GM18907 (cell line): ENCODE results near the gene SLC25A30.

Experiments
- ATAC-seq: cut with Tn5 transposase; IDR thresholded peaks from one replicate; pipeline ENCODE4 v1.9.1; 2021; ENCODE audit warnings: mild to moderate bottlenecking, moderate library complexity; ENCODE audit not compliant: unreplicated experiment

The SLC25A30 gene, protein sequence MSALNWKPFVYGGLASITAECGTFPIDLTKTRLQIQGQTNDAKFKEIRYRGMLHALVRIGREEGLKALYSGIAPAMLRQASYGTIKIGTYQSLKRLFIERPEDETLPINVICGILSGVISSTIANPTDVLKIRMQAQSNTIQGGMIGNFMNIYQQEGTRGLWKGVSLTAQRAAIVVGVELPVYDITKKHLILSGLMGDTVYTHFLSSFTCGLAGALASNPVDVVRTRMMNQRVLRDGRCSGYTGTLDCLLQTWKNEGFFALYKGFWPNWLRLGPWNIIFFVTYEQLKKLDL

DNA sequence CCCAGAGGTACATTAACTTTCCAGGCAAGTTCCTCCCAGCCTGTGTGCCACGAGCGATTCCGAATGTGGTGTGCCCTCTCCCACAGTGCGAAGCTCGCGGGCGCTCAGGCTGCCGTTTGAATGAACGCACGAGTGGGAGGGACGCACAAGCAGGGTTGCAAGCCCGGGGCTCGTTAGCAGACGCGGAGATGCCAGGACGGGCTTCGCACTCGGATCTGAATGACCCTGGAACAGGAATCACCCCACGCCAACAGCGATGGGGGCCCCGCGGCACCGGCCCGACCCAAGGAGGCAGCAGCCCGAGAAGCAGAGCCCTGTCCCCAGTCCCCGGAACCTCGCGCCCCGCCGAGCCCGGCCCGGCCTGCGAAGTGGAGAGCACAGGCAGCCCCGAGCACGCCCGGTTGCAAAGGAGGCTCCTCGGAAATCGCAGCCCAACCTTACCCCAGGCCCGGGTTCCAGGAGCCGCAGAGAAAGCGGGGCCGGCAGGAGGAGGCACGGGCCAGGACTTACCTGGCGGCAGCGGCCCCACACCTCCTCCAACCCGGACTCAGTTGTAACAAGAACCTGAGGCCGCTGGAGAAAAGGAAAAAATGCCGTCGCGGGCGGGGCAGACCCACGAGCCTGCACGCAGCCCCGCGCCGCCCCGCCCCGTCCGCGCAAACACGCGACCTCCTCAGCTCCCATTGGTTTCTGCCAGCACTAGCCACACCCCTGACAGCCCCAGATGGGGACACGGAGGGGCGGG is at the start of gene SLC25A30:
Gene SLC25A30, minus strand, starts transcription at position 584 of the 745 bp plus-strand sequence. CDS start 6,948 bp downstream, outside the sequence.
- peak; percentile 91 for ATAC-seq

DNA sequence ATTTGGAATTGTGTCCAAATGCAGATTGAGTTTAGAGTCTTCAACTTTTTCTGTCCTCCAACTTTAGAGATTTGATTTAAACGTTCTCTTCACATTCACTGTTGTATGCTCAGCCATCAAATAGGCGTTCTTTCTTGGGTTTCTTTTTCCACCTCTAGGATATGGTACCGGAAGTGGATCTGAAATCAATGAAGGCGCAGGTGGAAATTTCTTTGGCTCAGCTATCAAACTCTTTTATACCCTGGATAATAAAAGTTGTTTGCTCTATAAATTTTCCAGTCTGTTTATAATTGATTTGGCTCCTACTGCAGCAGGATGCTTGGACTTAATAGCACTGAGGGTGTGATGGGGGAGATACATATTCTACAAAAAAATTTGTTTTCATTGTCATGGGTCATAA is 48.2 kb upstream of the SLC25A30 start:
- no peak for ATAC-seq

DNA sequence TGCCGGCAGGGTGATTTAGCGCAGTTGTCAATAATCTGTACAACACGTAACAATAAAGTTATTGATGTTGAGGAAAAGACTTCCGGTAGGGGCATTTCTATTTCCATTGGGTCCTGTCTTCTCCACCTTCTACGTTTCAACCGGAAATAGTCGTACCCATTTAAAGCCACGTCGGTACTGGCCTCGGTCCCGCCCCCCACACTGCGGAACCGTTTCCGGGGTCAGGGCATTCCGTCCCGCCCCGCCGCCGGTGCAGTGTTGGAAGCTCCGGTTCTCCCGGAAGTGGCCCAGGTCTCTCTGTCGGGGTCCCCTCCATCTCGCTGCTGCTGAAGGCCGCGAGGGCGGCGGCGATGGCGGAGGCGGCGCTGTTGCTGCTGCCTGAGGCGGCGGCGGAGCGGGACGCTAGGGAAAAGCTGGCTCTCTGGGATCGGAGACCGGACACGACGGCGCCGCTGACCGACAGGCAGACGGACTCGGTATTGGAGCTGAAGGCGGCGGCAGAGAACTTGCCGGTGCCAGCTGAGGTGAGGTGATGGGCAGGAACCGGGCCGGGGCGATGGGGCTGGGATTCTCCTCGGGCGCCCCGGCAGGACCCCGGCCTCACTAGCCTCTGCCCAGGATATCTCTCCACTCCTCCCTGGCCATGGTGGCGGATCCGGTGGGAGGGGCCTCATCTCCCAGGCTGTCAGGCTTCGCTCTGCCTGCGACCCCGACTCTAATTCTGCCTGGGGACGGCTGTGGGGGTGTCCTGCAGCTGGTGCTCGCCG is 46.7 kb upstream of the SLC25A30 start, which contains the start of gene COG3:
Gene COG3, plus strand, starts transcription at position 253 of the 767 bp plus-strand sequence. Its CDS starts 98 bp downstream, at position 351.
- peak; percentile 96 for ATAC-seq

DNA sequence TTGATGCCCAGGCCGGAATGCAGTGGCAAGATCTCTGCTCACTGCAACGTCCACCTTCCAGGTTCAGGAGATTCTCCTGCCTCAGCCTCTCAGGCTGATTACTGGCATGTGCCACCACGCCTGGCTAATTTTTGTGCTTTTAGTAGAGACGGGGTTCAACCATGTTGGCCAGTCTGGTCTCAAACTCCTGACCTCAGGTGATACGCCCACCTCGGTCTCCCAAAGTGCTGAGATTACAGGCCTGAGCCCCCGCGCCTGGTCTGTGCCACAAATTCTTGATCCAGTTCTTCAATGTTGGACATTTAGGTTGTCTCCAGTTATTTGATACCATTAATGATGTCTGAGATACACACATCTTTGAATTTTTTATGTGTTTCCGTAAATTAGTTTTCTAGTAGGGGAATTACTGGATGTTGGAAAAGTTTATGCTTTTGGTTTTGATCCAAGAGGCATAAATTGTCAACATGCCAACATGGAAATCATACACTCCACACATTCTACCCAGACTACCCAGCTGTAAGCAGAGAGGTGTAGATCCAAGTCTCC is 46.0 kb upstream of the SLC25A30 start:
- no peak for ATAC-seq

DNA sequence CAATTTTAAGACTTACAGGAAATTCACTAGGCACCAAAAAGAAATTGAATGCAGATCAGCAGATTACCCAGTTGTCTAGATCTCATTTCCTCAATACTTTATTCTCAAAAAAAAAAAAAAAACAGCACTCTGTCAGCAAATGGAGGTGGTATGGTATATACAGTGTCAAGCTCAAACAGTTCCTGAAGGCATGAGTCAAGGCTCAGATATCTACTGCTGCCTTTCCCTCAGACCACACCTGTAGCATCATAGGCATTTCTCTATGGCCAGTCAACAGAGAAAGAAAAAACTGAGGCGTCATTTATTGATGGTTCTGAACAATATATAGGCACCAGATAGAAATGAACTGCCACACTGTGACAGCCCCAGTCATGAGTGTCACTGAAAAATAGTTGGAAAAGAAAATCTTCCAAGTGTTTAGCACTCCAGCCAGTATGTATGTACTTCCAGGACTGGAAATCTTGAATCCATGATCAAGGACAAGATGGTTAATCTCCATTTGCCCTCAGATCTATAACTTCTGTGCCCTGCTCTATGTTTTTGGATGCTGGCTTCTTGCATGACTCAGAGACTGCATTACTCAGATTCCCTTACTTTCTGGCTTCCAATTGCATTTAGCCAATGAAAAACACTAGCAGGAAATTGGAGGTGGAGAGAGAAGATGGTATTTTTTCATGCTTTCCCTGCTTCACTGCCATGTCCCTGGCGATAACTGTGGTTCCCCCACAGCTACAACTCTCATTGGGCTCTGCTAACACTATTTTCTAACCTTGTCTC is 38.2 kb upstream of the SLC25A30 start:
- ATAC-seq, result no peak

DNA sequence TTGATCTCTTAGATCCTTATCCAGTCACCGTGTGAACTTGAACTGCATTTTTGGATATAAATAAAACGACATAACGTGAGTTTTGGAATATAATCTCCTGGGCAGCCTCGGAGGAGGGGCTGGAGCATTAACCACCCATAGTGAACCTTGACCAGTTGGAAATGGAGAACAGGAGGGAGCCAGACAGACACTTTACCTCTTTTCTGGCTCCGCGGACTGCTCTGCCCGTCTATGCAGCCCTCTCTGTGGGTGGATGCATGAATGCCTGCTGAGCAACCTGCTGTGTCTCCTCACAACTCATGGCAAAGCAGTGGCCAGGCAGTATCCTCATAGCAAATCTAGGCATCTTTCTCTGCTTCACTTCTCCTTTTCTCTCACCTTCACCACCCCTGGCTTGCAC is 36.0 kb upstream of the SLC25A30 start:
- ATAC-seq, result no peak

DNA sequence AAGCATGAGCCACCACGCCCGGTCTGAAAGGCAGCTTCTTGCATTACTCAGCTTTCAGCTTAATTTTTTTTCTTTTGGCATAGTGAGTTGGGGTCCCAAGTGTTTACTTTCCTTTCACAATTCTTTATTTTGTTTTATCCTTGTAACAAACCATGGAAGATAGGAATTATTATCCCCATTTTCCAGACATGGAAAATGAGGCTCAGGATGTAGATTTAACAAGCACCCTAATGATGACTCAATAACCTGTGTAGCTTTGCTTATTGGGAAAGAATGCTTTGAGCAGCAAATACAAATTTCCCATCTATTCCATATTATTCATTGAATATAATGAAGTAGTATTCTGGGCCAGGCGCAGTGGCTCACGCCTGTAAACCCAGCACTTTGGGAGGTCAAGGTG is 33.1 kb upstream of the SLC25A30 start:
- ATAC-seq, result no peak

DNA sequence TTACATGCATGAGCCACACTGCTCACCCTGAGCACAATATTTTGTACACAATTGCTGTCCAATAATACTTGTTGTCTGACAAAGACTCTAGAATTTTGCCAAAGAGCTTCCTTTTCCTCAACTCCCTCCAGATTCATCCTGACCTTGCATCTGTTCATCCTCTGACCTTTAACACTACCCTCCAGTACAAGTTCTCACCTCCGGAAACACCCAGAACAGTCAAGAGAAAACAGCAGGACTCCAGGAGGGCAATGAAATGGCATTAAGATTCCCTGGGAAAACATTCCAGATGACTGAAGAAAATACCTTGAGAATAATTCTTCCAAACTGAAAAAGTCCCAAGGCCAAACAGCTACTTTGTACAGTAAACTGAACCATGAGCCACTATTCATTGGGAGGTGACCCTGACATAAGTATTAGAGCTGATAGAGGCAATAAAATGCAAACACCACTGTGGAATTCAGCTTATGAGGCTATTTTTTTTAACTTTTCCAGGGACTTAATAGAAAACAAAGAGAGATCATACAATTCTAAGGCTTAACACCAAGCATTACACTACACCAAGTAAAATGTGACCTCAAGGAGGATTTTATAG is 30.9 kb upstream of the SLC25A30 start:
- ATAC-seq, result no peak

DNA sequence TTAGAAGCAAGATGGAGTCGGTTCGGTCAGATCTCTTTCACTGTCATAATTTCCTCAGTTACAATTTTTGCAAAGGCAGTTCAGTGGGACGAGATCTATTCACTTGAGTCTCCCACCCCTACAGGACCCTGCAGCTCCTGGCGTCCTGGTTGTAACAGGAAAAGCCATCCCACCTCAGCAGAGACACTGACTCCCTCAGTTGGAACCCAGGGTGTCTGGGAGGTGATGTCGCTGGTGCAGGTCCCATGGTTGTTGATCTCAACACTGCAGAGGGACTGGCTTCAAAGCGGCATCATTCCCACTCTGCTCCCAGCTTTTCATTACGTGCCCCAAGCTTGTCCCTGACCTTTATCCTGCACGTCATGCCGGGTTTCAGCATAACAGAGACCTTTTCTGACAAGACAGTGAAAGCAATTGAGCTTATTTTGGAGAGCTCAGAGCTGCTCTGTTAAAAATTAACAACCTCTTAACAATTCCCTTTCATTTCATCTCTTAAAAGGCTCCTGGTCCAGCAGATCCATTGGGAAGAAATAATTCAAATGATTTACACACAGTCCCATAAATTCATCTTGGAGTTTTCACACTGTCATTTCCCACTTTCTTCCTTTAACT is 29.0 kb upstream of the SLC25A30 start:
- no peak for ATAC-seq

DNA sequence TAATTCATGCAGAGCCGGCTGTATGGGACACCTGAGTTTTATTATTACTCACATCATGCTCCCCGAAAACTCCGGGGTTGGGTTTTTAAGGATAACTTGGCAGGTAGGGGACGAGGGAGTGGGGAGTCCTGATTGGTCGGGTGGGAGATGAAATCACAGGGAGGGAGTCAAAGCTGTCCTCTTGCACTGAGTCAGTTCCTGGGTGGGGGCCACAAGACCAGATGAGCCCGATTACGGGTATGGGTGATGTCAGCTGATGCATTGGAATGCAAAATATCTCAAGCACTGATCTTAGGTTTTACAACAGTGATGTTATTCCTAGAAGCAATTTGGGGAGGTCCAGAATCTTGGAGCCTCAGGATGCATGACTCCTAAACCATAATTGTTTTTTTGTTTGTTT is 28.0 kb upstream of the SLC25A30 start:
- ATAC-seq, result no peak

DNA sequence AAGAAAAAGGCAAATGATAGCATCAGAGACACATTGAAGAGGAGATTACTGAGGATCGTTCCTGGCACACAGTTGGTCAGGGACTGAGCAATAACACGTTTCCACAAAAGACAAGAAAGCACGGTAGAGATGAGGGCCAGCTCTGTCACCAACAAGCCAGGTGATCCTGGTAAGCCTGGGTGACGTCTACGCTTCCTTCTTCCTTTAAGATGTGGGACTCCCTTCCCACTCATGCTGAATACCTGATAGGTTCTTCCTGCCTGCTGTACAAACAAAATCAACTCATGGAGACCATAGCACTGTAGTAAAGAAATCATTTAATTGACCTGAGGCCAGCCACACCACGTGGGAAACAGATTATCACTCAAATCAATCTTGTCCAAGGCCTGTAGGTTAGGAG is 26.9 kb upstream of the SLC25A30 start:
- ATAC-seq, result no peak

DNA sequence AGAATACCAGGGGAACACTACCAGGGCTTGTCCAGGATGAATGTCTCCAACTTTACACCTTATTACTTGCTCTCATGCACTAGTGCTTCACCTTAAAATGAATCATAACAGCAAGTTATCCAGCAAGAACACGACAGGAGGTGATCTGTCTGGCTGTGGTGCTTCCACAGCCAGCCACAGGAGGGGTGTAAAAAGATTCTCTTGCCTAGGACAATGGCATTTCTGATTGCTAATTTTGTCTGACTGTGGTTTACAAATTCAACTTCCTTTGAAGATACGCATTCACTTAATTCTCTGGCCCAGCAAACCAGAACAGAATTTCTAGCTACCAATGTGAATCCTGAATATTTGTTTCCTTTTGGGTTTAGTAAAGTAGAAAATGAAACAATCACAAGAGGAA is 23.5 kb upstream of the SLC25A30 start:
- ATAC-seq, result no peak

DNA sequence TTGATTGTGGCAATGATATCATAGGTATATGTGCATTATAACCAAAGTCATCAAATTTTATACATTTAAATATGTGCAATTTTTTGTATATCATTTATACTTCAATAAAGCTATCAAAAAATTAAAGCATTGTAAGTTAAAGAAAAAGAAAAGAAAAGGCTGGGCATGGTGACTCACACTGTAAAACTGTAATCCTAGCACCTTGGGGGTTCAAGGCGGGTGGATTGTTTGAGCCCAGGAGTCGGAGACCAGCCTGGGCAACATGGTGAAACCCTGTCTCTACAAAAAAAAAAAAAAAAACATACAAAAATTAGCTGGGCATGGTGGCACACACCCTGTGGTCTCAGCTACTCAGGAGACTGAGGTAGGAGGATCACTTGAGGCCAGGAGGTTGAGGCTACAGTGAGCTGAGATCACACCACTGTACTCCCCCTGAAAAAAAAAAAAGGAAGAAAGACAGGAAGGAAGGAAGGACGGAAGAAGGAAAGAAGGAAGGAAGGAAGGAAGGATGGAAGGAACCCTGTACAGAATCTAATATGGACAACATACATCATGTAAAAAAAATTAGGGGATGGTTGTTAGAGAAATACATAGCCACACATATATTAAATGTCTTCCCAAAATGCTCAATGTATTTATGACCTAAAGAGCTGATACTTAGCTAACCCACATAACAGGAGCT is 21.7 kb upstream of the SLC25A30 start:
- ATAC-seq, result no peak

DNA sequence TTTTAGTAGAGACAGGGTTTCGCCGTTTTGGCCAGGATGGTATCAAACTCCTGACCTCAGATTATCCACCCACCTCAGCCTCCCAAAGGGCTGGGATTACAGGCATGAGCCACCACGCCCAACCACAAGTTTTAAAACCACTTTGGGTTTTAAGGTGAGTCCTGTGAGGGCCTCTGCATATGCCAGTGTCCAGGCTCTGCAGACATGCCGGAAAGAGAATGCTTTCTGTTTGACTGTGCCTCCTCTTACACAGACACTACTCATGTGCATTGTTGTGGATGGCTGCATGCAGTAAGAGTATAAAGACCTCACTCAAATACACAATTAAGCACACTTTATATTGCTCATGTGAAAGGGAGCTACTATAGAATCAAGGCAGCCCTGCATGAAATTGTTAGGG is 20.8 kb upstream of the SLC25A30 start:
- ATAC-seq, result no peak

DNA sequence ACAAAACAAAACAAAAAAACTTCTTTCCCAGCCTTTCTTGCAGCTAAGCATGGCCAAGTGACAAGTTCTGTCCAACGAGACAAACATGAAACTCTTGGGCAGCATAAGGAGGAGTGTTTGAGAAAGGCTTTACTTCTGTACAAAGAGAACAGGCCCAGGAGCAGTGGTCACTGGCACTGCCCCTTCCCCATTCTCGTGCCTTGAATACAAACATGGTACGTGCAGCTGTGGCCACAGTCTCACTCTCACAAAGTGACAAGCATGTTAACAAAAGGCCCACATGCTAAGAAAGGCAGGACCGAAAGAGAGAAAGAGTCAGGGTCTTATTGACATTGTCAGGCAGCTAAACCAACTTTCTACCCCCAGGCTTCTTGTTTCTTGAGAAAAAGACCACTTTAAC is 19.8 kb upstream of the SLC25A30 start:
- ATAC-seq, result no peak

DNA sequence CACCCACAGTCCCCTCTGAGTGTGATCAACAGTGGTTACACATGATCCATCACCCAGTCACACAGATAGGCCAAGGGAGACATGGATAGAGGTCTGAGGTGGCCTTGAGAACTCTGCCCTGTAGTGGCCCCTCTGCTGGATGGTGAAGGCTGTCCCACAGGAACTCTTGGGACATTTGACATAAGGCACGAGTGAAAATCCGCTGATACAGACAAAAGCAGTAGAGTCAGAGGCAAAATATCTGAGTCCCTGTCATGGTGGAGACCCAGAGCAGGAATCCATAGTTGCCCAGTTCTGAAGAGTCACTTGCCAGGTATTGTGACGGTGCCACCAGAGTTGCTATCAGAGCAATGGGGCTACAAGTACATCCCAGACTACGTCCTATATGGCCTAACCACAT is 18.8 kb upstream of the SLC25A30 start:
- ATAC-seq, result no peak

DNA sequence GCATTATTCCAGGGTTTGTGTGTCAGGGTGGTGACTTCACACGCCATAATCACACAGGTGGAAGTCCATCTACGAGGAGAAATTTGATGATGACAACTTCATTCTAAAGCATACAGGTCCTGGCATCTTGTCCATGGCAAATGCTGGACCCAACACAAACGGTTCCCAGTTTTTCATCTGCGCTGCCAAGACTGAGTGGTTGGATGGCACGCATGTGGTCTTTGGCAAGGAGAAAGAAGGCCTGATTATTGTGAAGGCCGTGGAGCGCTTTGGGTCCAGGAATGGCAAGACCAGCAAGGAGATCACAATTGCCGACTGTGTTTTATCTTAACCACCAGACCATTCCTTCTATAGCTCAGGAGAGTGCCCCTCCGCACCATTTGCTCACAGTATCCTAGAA is 18.2 kb upstream of the SLC25A30 start:
- no peak for ATAC-seq

DNA sequence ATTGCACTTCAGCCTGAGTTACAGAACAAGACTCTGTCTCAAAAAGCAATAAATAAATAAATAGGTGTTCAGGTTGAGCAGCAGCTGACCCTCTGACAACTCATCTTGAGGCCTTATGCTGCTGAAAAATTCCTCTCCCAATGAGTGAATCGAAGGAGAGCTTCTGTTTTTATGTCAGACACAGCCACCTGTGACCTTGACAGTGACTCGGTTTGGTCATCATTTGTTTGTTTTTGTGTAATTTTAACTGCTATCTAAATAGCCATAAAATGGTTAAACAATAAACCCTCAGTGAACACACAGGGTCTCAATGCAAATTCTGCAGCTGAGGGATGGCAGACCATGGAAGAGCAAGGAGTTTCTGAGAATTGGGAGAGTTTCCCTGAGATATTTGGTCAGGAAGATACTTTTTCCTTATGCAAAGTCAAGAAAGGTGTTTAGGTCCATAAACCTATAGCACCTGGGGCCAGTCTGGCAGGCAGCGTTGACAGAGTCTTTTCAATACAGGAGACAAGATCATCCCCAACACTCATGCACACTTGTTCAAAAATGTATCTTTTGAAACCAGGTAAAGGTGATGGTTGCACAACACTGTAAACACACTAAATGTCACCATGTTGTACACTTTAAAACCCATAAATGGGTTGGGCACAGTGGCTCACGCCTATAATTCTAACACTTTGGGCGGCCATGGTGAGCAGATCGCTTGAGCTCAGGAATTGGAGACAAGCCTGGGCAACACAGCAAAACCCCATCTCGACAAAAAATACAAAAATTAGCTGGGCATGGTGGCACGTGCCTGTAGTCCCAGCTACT is 16.6 kb upstream of the SLC25A30 start:
- no peak for ATAC-seq
